ENCODE measurements around the gene C16orf89.
A peak's percentile ranks its signal among the peaks of the same experiment; 100 is the strongest.
"Not testable (repeated sequence)": the region's sequence is repeated elsewhere in the genome, so short reads cannot be mapped to it uniquely, and the experiment has no call there.

Gene C16orf89

GRCh38 chr16:5062790-5063765, 2.7 kb downstream of the C16orf89 start:
- no peak overlapping the region for H3K27ac ChIP-seq

GRCh38 chr16:5062051-5062450, 3.7 kb downstream of the C16orf89 start:
- Histone ChIP-seq H3K27ac (no peak overlapping the region), H3K4me3 (no peak overlapping the region)

More at GRCh38 chr16:5062790-5063765, 2.7 kb downstream of the C16orf89 start:
- no peak overlapping the region for H3K4me3 ChIP-seq

GRCh38 chr16:5060073-5060641, 5.6 kb downstream of the C16orf89 start:
- Histone ChIP-seq H3K4me3 (no peak overlapping the region), H3K27ac (no peak overlapping the region)

GRCh38 chr16:5059386-5060072, 6.2 kb downstream of the C16orf89 start:
- no peak overlapping the region for H3K4me3 ChIP-seq
- no peak overlapping the region for H3K27ac ChIP-seq

GRCh38 chr16:5058476-5058875, 7.3 kb downstream of the C16orf89 start:
- no peak overlapping the region for H3K4me3 ChIP-seq
- no peak overlapping the region for H3K27ac ChIP-seq

GRCh38 chr16:5056352-5056751, 9.4 kb downstream of the C16orf89 start:
- Histone ChIP-seq H3K27ac (no peak overlapping the region), H3K4me3 (no peak overlapping the region)

GRCh38 chr16:5054876-5055865, 10.6 kb downstream of the C16orf89 start:
- H3K27ac ChIP-seq, result no peak overlapping the region
- H3K4me3 ChIP-seq, result no peak overlapping the region

- Histone ChIP-seq H3K27ac (no peak overlapping the region), H3K4me3 (no peak overlapping the region)
Measured at GRCh38 chr16:5046914-5047313, 18.8 kb downstream of the C16orf89 start.

GRCh38 chr16:5045499-5046115, 20.1 kb downstream of the C16orf89 start:
- Histone ChIP-seq H3K27ac (no peak overlapping the region), H3K4me3 (no peak overlapping the region)

GRCh38 chr16:5044581-5044980, 21.2 kb downstream of the C16orf89 start:
- H3K4me3 ChIP-seq, H3K27ac ChIP-seq: not testable (repeated sequence)

GRCh38 chr16:5044011-5044540, 21.7 kb downstream of the C16orf89 start:
- no peak overlapping the region for H3K27ac ChIP-seq
- no peak overlapping the region for H3K4me3 ChIP-seq

- H3K27ac ChIP-seq, result no peak overlapping the region
Measured at GRCh38 chr16:5042574-5043171, 23.1 kb downstream of the C16orf89 start.

GRCh38 chr16:5041600-5042133, 24.1 kb downstream of the C16orf89 start:
- no peak overlapping the region for H3K4me3 ChIP-seq
- no peak overlapping the region for H3K27ac ChIP-seq

More at GRCh38 chr16:5042574-5043171, 23.1 kb downstream of the C16orf89 start:
- no peak overlapping the region for H3K4me3 ChIP-seq

- Histone ChIP-seq H3K27ac (no peak overlapping the region), H3K4me3 (no peak overlapping the region)
Measured at GRCh38 chr16:5040451-5040850, 25.3 kb downstream of the C16orf89 start.

- Histone ChIP-seq H3K27ac (no peak overlapping the region), H3K4me3 (no peak overlapping the region)
Measured at GRCh38 chr16:5036228-5037156, 29.3 kb downstream of the C16orf89 start.

- no peak overlapping the region for H3K27ac ChIP-seq
- H3K4me3 ChIP-seq, result no peak overlapping the region
Measured at GRCh38 chr16:5035909-5036227, 29.9 kb downstream of the C16orf89 start.

- peak overlapping the region; percentile 53 to 98 (median 91) for H3K4me3 ChIP-seq
- H3K27ac ChIP-seq, result peak overlapping the region in 20 of 21 experiments; percentile 2 to 87 (median 78)
Measured at GRCh38 chr16:5034167-5034523, 31.6 kb downstream of the C16orf89 start.
